Lower leg skin (tissue), 4 donors: ENCODE results near the gene CTDSP2. TPM values are rescaled to one million over a fixed set of nuclear protein-coding genes. Genes with fewer than 3 reads are reported as not detected.

ENCODE experiments used
- DNase-seq, 2 donors: peaks; one replicate each; pipeline ENCODE4 v3.0.0-alpha.2; 2019; ENCODE audit warnings: low spot score in 2 of 2
- H3K4me3 ChIP-seq: fragments of 200-600 bp; sonication (generic); 2 replicates; pipeline ENCODE4 v1.5.1; 2017; ENCODE audit warnings: mild to moderate bottlenecking, low read depth; ENCODE audit not compliant: poor library complexity, severe bottlenecking
- POLR2A ChIP-seq, 2 donors: fragments of 450-650 bp; IDR thresholded peaks; one replicate each; pipeline ENCODE4 v1.6.1; 2016 to 2017; ENCODE audit warnings: antibody characterized with exemption in 2 of 2, mild to moderate bottlenecking in 1 of 2, moderate library complexity in 1 of 2
- WGBS, 2 donors: methylation state at CpG; one replicate each; pipeline ENCODE4 v1.1.5; 2018; 5-methylcytosine and 5-hydroxymethylcytosine counted together
- intact Hi-C: fragments of 100-400 bp; cut with DNase I; formaldehyde crosslinking; loops from one replicate; pipeline ENCODE4 v1.15.0; 2023; ENCODE audit warnings: low total_unique reads
- total RNA-seq, 4 donors: library from RNA; depleted of rRNA; stranded (reverse); fragments of >200 nt; gene quantifications; one replicate each; pipeline ENCODE4 v1.1.0, GENCODE V29; 2016
- TF ChIP-seq, protein P1 (sequence below), 3 donors: fragments of 450-650 bp; IDR thresholded peaks; one replicate each; pipeline ENCODE4 v1.5.1; 2016; ENCODE audit warnings: antibody characterized with exemption in 3 of 3, mild to moderate bottlenecking in 3 of 3, moderate library complexity in 2 of 3

The CTDSP2 gene
- total RNA-seq, 4 donors from 2014 or later = 129 to 174 (median 169) TPM

DNA sequence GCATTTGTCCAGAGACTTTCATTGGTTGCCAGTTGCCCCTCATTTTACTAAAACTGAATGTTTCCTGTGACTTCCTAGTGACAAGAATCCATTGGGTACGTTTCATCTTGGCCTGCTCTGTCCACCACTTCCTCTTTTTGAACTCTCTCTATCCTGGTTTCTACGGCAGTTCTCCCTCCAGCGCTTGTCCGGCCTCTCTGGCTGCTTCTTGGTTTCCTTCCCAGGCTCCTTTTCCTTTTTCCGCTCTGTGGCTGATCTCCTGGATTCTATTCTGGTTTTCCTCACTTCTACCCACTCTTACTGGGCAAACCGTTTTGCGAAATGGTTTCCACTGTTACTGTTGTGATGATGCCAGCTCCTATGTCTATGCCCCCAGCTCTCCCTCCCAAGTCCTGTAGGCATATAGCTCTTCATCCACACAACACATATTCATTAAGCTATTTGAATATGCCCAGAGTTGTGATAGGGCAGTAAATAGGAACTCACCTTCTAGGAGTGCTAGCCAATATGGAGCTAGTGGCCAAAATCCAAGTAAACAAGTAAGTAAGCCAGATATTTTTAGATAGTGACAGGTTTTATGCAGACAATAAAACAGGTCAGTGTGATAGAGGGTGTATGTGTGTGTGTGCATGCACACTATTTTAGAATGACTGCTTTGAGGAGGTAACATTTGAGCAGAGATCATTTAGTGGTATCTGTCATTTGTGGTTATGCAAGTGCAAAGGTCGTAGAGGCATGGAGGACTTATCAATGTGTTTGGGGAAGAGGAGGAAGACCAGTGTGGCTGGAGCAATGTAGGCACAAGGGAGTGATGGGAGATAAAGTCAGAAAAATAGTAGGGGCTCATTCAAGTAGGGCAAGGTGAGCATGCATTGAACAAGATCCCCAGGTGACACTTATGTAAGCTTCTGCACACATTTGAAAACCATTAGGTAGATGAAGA is 27.9 kb upstream of the CTDSP2 start:
- DNase-seq = no peak
- intact Hi-C loops = no loop called here
- TF ChIP-seq POLR2A (IDR thresholded peaks at IDR 0.05) = no peak
- TF ChIP-seq, protein P1, sequence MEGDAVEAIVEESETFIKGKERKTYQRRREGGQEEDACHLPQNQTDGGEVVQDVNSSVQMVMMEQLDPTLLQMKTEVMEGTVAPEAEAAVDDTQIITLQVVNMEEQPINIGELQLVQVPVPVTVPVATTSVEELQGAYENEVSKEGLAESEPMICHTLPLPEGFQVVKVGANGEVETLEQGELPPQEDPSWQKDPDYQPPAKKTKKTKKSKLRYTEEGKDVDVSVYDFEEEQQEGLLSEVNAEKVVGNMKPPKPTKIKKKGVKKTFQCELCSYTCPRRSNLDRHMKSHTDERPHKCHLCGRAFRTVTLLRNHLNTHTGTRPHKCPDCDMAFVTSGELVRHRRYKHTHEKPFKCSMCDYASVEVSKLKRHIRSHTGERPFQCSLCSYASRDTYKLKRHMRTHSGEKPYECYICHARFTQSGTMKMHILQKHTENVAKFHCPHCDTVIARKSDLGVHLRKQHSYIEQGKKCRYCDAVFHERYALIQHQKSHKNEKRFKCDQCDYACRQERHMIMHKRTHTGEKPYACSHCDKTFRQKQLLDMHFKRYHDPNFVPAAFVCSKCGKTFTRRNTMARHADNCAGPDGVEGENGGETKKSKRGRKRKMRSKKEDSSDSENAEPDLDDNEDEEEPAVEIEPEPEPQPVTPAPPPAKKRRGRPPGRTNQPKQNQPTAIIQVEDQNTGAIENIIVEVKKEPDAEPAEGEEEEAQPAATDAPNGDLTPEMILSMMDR (IDR thresholded peaks at IDR 0.05) = no peak
- H3K4me3 ChIP-seq = no peak overlapping the region
- 69 to 79% methylated on average over 8 of the region's 8 CpGs for WGBS, 2 donors

DNA sequence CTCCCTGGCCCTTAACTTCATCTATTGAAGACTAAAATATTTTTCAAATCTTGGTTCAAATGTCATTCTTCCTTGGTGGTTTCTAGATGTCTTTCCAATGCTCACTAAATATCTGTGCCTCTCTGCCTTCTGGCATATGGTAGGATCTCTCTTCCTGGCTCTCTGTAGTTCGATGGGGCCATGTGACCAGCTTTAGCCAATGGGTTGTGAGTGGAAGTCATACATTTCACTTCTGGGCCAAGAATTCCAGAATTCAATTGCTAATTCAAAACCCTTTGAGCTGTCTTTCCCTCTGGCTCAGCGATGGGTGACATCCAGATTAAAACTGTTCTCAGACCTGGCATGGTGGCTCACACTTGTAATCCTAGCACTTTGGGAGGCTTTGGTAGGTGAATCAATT is 25.8 kb upstream of the CTDSP2 start:
- intact Hi-C loops = no loop called here
- TF ChIP-seq, protein P1 (IDR thresholded peaks at IDR 0.05) = no peak
- no peak for TF ChIP-seq POLR2A (IDR thresholded peaks at IDR 0.05)
- DNase-seq = no peak
- WGBS, 2 donors = 49 to 61% methylated on average over 2 of the region's 2 CpGs
- no peak overlapping the region for H3K4me3 ChIP-seq

DNA sequence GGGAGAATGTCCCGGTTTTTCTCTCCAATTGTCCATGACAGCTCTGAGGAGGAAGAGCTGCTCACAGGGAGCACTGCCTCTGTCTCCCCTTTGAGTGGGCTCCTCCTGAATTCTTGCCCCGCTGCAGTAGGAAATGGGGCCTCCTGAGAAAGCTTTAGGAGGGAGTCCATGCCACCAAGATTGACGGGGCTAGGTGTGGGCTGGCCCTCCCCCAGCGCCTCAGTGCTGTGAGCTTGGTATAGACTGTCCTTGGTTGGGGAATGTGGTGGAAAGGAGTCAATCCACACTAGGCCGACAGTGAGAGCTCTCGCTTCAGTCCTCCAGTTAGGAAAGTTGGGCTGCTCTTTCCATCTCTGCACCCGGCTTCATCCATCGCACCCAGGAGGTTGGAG is 23.4 kb upstream of the CTDSP2 start:
- WGBS, 2 donors = 91 to 96% methylated on average over 8 of the region's 8 CpGs
- intact Hi-C loops = no loop called here
- H3K4me3 ChIP-seq = no peak overlapping the region
- TF ChIP-seq, protein P1 (IDR thresholded peaks at IDR 0.05) = no peak
- TF ChIP-seq POLR2A (IDR thresholded peaks at IDR 0.05) = no peak
- no peak for DNase-seq

DNA sequence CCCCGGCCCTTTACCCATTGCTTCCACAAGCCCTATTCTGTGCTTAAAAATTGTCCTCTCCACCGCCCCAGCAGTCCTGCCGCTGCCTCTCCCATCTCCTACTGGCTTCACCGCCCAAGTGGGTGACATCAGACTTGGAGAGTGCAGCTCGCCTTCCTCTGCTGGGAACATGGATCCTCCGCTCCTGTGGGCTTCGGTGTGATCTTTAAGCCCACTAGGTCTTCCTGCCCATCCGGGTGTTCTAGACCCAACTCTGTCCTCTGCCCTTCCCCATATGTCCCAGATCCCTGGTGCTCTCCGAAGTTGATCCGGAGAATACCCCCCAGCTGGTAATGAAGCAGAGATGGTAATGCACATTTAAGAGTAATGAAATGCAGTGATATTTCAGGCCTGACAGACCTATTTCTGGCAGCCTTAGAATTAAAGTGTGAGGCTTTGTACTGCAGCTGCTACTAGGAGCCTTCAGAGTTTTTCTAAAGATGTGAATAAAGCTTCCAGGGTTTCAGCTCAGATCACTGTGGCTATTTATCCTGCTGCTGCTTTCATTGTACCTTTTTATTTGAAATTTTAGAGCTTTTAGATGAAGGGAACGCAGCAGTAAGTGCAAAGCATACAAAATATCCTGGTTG is 22.9 kb upstream of the CTDSP2 start:
- H3K4me3 ChIP-seq = no peak overlapping the region
- DNase-seq = peak in 1 of 2 donors; percentile 89
- 37 to 53% methylated on average over 11 of the region's 11 CpGs for WGBS, 2 donors
- no peak for TF ChIP-seq POLR2A (IDR thresholded peaks at IDR 0.05)
- TF ChIP-seq, protein P1 (IDR thresholded peaks at IDR 0.05) = no peak
- intact Hi-C loops = no loop called here

DNA sequence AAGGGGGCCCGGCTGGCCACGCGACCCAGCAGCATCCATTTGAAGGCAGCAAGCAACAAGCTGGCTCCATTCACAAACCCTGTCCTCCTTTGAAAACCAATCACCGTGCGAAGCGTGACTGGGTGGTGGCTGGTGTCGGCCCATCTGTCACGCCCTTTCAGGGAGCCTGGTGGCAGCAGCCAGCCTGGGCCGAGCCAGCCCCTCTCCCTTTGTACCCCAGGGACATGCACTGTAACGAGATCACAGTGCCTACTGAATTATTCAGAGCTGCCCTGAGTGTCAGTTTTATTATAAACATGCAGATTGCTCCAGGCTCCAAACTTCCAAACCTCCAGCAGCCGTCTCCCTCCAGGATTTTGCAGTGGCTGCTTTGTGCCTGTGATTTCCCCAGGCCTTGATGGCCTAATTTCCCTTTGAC is 22.3 kb upstream of the CTDSP2 start:
- no peak for TF ChIP-seq POLR2A (IDR thresholded peaks at IDR 0.05)
- TF ChIP-seq, protein P1 (IDR thresholded peaks at IDR 0.05) = no peak
- no peak overlapping the region for H3K4me3 ChIP-seq
- intact Hi-C loops = no loop called here
- WGBS, 2 donors = 25 to 44% methylated on average over 11 of the region's 11 CpGs
- peak; percentile 38 to 89 for DNase-seq
